HepG2 (cell line): ENCODE results near the gene CEBPA. TPM values are rescaled to one million over a fixed set of nuclear protein-coding genes. Genes with fewer than 3 reads are reported as not detected.

Experiments
- ZFP41 ChIP-seq: sonication (generic); formaldehyde crosslinking; IDR thresholded peaks from 2 replicates; pipeline ENCODE4 v1.4.0; 2020; ENCODE audit warnings: mild to moderate bottlenecking, missing genetic modification reagents, borderline replicate concordance
- ZFY ChIP-seq: sonication (generic); formaldehyde crosslinking; IDR thresholded peaks from 2 replicates; pipeline ENCODE4 v1.4.0; 2020; ENCODE audit warnings: missing genetic modification reagents
- polyA plus RNA-seq, 8 experiments: library from polyadenylated mRNA; depleted of rRNA in 3 of 8; stranded (reverse) in 7 of 8; unstranded in 1 of 8; fragments of >200 nt; fragmentation: Illumina TruSeq in 4 of 8; extraction: Trizol in 4 of 8; gene quantifications; 2 replicates each; pipeline versions ENCODE4 v1.2.1 to v1.2.3, GENCODE V29; 2011 to 2016; ENCODE audit warnings: low read depth in 4 of 8, missing spikeins in 1 of 8, mixed read lengths in 1 of 8; ENCODE audit not compliant: insufficient read depth in 1 of 8
- total RNA-seq, 5 experiments: library from RNA; depleted of rRNA; stranded (reverse); fragments of >200 nt; fragmentation: Illumina TruSeq; extraction: Trizol; gene quantifications; 2 replicates each; pipeline ENCODE4 v1.2.3, GENCODE V29; 2016; ENCODE audit warnings: low read depth in 1 of 5
- TF ChIP-seq, protein P1 (sequence below): sonication (generic); formaldehyde crosslinking; IDR thresholded peaks from 2 replicates; pipeline ENCODE4 v1.5.1; 2020; ENCODE audit warnings: mild to moderate bottlenecking, missing genetic modification reagents, borderline replicate concordance
- TF ChIP-seq, protein P2 (sequence below): sonication (generic); formaldehyde crosslinking; IDR thresholded peaks from 2 replicates; pipeline ENCODE4 v1.9.0; 2022; ENCODE audit warnings: missing genetic modification reagents, mild to moderate bottlenecking, borderline replicate concordance

The CEBPA gene
- total and polyA plus RNA-seq, 2 of the 13 experiments (the other 11 are each of a cell fraction or from before 2014, with no cell fraction given): 24.8 to 103 TPM

DNA sequence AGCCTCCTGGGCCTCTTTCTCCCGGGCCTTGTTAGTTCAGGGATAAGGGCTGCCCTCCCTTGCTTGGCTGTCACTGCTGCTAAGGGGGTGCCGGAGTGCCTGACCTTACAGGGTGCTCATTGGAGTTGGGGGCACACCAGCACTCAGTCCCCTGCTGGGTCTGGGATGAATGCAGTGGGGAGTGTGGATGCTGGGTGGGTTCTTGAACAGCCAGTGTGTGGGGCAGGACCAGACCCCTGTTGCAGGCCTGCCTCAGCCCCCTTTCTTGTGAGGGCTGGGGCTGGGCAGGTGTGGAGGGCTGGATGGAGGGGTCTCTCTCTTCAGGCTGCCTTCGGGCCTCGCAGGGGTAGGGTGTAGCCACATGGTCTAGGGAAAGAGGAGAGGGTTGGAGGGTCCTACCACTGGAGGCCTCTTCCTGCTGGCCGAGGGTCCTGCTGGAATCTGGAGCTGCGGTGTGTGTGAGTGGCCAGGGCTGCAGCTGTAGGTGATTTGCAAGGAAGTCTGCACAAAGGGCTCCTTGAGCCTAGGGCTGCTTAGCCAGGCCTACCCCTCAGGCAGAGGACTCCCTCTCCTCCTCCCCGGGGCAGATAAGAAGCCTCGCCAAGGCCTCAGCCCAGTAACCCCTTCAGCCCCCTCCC is 3.2 kb downstream of the CEBPA start (continued):
- TF ChIP-seq, protein P1, sequence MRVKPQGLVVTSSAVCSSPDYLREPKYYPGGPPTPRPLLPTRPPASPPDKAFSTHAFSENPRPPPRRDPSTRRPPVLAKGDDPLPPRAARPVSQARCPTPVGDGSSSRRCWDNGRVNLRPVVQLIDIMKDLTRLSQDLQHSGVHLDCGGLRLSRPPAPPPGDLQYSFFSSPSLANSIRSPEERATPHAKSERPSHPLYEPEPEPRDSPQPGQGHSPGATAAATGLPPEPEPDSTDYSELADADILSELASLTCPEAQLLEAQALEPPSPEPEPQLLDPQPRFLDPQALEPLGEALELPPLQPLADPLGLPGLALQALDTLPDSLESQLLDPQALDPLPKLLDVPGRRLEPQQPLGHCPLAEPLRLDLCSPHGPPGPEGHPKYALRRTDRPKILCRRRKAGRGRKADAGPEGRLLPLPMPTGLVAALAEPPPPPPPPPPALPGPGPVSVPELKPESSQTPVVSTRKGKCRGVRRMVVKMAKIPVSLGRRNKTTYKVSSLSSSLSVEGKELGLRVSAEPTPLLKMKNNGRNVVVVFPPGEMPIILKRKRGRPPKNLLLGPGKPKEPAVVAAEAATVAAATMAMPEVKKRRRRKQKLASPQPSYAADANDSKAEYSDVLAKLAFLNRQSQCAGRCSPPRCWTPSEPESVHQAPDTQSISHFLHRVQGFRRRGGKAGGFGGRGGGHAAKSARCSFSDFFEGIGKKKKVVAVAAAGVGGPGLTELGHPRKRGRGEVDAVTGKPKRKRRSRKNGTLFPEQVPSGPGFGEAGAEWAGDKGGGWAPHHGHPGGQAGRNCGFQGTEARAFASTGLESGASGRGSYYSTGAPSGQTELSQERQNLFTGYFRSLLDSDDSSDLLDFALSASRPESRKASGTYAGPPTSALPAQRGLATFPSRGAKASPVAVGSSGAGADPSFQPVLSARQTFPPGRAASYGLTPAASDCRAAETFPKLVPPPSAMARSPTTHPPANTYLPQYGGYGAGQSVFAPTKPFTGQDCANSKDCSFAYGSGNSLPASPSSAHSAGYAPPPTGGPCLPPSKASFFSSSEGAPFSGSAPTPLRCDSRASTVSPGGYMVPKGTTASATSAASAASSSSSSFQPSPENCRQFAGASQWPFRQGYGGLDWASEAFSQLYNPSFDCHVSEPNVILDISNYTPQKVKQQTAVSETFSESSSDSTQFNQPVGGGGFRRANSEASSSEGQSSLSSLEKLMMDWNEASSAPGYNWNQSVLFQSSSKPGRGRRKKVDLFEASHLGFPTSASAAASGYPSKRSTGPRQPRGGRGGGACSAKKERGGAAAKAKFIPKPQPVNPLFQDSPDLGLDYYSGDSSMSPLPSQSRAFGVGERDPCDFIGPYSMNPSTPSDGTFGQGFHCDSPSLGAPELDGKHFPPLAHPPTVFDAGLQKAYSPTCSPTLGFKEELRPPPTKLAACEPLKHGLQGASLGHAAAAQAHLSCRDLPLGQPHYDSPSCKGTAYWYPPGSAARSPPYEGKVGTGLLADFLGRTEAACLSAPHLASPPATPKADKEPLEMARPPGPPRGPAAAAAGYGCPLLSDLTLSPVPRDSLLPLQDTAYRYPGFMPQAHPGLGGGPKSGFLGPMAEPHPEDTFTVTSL: no peak
- TF ChIP-seq ZFP41 (CRISPR knock-in tag): no peak
- TF ChIP-seq, protein P2, sequence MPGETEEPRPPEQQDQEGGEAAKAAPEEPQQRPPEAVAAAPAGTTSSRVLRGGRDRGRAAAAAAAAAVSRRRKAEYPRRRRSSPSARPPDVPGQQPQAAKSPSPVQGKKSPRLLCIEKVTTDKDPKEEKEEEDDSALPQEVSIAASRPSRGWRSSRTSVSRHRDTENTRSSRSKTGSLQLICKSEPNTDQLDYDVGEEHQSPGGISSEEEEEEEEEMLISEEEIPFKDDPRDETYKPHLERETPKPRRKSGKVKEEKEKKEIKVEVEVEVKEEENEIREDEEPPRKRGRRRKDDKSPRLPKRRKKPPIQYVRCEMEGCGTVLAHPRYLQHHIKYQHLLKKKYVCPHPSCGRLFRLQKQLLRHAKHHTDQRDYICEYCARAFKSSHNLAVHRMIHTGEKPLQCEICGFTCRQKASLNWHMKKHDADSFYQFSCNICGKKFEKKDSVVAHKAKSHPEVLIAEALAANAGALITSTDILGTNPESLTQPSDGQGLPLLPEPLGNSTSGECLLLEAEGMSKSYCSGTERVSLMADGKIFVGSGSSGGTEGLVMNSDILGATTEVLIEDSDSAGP: peak; percentile 7; the same call in 1 of the 2 replicates
- peak; percentile 7; the same call in 1 of the 2 replicates for TF ChIP-seq ZFY (CRISPR knock-in tag)
